NK-92 treated with Interleukin-12 subunit alpha and Interleukin-12 subunit beta, amount 100 ng/mL, for 24 hours (cell line): Measurements from ENCODE around the gene STAT4.

Experiments used
- DNase-seq: peaks from one replicate; lab custom pipeline; 2025; lab: John Stamatoyannopoulos, UW

STAT4 gene

DNA sequence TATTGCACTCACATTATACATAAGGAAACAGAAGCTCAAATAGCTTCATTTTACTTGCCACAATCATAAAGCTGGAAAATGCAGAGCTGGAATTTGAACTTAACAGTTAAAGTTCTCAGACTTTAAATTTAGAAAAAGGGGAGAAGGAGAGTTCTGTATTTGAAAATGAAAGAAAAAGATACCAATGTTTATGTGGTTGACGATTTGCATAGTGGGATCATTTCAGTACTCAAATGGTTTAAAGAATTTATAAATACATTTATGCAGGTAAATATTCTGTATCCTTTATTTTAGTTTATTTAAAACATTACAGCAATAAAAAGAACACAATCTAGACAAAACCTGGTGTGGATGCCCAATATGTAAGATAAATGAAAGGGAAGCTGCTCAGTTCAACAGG is 25.5 kb upstream of the STAT4 start:
- no peak for DNase-seq

DNA sequence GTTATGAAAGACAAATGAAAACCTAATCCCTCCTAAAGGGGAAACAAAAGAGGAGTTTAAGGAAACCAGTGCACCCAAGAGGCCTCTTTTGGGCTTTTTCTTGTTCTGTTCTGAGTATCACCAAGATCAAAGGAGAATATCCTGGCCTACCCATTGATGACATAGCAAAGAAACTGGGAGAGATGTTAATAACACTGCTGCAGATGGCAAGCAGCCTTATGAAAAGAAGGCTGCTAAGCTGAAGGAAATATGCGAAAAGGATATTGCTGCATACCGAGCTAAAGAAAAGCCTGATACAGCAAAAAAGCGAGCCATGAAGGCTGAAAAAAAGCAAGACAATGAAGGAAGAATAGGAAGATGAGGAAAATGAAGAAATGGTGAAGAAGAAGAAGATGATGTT is 23.6 kb upstream of the STAT4 start:
- DNase-seq: no peak

DNA sequence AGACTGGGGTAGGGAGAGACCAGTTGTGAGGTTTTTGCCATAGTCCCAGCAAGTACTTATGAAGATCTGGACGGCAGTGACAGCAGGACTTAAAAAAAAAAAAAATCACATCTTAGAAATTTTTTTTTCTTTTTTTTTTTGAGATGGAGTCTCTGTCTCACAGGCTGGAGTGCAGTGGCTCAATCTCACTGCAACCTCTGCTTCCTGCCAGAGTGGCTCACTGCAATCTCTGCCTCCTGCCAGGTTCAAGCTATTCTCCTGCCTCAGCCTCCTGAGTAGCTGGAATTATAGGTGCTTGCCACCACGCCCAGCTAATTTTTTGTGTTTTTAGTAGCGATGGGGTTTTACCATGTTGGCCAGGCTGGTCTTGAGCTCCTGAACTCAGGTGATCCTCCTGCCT is 22.4 kb upstream of the STAT4 start:
- DNase-seq: no peak

DNA sequence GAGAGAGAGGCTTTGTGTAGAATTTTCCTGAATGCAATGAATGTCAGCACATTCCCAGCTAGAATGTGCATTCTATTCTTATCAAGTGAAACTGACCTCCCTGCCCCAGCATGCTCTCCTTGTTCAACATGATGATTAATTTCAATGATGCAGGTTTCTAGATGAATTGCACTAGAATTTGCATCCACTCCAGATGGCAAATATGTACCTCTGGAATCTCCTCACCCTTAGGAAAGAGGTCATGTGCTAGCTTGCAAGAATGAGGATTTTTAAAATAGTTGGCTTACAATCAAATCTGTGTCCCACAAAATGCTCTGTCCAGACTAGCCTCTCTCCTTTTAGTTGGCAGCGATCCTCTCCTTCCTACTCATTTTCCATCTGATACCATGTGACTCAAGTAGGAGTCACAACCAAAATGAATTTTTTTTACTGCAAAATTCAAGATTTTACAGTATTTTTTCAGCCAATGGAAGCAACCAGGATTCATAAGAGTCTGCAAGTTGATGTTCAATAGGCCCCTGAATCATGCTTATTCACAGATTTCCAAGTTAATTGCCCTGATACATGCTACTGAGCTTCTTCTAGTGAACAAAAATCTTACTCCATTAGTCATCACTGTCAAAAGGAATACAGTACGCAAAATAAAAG is 21.0 kb upstream of the STAT4 start:
- DNase-seq: no peak

DNA sequence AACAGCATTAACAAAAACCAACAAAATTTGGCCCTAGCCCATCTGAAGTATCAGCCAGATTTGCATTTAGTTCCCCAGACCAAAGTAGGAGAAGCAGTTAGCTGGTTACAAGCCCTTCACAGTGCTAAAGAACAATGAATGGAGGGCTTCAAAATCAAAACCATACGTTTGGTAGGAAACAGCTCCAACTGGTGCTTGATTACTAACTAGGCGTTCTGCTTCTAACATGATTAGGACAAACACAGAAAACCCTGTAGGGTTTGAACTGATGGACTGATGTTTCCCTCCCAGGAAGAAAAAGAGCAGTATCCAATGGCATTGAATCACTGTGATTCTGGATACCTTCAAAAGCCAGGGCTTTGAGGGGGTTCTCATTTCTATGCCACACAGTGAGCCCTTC is 20.5 kb upstream of the STAT4 start:
- no peak for DNase-seq

DNA sequence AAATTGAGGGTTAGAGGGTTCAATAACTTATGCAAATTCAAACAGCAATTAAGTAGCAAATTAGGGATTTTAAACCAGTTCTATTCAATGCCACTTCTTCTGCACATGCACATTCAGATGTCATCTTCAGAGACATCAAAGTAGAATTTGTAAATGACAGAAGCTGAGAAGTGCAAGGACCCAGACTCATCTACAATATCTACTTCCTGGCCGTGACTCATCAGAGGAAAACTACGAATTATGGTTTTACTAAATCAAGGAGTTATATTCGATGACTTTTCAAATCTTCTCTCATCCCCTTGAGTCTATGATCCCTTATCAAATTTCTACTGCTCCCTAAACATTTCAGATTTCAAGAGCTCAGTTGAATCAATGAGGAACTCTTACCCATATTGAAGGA is 20.0 kb upstream of the STAT4 start:
- DNase-seq: no peak

DNA sequence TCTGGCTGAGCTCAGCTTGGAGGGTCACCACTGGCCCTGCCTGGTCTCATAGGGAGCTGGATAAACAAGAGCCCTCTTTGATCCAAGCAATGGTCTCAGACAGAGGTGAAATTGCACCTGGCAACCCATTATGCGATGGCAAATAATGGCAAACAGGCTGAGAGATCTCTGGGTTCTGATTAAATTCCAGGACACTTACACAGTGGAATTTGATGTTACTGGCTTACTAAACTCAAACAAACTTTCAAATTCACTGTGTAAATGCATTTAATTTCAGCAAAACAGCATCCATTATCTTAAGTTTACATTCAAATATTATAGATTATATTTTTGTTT is 19.5 kb upstream of the STAT4 start:
- no peak for DNase-seq

DNA sequence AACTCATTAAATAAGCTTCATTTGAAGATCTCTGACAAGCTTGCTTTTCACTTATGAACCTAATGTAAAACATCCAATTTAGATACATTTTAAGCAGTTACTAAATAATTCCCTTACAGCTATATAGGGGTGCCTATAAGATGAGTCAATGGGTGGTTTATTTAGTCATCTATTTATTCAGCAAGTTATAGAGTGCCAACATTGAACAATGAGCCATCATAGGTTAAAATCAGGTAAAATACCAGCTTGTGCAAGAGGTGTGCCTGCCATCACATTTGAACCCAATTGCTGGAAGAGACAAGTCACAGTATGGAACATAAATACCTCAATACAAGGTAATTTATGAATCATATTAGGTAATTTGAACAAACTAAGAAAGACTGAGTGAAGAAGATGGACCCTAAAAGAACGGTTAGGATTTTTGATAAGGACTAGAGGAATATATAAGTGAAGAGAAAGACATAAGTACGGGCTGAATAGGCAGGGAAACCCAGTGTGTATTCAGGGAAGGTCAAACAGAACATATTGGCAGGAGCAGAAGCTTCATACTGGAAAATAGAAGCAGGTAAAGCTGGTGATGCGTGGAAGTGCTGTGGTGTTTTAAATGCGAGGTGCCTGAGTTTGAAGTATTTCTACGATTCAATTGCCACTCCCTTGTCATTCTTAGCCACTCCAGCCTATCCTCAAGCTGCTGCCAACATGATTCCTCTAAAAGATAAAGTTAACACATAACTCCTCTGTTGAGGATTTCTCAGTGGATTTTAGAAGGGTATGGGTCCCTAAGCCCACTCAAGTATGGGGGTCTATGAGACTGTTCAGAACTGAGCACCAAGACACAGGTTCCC is 18.9 kb upstream of the STAT4 start:
- DNase-seq: no peak

DNA sequence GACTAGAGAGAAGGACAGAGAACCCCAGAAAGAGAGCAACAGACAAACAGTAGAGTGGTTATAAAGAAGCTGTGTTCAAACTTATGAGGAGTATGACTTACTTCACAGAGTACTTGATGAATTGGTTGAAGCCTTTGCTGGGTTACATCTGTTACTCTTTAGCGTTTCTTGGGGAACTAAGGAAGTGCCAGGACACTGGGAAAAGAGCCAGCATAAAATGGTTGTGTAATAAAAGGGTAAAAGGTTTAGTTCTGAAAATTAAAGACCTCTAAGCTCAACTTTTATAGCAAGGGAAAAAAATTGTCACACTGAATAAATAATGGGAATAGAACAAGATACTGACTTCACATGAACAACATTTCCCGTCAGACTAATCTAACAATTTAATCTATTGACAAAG is 17.0 kb upstream of the STAT4 start:
- no peak for DNase-seq

DNA sequence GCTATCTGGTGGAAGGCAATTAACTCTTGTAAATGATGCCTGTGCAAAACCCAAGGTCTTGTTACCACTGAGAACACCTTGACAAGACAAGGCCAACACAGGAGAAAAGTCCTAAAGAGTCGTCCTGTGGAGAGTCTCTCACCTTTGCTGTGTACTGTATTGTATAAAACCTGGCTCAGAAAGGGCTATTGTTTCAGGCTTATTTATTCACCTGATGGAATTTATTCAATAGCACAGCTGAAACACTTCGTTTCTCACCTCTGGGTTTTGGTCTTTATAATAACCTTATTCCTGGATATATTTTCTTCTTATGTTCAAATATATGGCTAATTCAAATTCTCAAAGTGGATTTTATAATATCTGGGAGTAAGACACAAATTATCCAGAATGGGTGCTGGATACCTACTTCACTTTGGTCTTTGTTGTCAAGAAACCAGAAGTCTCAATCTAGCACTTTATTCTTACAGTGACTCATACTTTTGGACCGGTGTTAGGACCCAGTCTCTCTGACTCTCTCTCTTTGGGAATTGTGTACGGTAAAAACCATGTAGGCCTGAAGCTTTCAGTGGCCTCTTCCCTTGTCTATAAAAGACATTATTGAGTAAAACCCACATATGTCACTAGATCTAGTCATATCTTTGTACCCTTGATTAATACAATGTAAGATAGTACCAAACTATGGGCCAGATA is 16.1 kb upstream of the STAT4 start:
- no peak for DNase-seq

DNA sequence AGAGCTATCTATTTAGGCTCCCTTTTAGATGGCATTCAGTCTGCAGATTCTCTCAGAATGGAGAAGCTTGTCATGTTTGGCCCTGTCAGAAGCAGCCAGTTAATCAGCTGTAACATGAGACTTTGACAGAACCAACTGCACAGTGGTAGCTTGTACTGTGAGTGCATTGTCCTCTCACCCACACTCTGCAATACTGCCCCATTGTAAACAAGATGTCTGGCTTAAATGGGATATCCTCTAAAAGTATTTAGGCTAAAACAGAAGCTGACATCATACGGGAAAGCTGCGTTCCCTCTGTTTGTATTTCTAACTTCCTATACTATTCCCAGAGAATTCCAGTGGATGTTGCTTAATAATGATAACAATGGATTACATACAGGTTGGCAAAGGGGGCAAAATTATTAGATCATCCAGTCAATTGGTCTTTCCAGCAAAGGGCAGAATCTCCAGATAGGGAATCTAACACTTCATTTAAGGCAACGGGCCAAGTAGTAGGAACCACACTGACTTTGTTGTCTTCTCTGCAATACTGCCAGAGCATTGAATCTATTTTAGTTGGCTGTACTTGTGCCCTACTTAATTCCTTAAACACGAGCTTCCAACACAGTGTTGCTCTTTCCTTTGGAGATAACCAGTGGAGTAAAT is 15.4 kb upstream of the STAT4 start:
- no peak for DNase-seq

DNA sequence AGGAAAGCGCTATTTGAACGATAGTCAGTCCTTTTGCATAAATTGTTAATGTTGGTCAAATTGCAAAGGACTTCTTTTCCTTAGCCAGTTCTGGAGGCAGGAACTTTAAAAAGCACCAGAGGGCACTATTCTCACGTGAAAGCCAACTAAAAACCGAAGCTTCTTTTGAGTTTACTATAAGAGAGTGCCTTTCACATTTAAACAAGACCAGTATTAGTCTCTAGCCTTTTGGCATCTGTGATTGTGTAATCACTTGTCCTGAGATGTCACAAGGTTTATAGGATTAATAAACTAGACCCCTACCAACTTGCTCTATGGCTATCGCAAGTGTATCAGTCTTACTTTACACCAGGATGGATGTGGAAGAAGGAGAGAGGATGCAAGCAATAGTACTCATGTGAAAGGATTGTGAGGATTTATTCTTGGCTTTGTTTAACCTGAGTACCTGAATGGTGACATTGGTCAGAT is 14.4 kb upstream of the STAT4 start:
- no peak for DNase-seq

DNA sequence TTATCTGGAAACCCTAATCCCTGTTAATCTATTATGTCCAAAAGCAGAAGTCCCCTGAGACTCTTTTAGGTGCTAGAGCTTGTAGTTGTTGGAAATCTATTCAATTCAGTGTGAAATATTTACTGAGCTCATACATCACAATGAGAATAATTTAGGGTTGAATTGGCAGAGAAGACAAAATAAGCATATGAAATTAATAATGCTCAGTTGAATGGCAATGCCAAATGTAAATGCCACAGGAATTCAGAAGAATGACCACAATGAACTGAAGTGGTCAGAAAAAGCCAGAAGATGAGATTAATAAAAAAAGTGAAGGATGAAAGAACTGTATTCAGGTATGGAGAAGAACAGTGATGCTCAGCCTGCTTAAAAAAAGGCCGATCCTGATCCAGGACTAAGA is 8.0 kb upstream of the STAT4 start:
- DNase-seq: no peak

DNA sequence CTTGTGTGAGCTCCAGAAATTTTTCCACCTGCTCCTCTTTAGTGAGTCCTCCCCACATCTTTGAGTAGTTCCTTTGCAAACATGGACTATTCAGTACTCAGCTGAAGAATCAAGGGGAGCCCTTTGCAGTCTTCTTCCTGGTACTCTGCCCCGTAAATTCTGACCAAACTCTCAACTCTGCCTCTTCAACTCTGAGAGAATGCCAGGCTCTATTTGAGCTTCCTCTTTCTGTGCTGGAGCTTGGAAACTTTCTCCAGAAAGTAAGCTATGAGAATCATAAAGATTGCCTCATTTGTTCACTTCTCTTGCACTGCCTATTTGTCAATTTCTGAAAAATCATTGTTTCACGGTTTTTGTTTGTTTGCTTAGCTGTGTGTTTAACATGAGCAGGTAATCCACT is 7.4 kb upstream of the STAT4 start:
- no peak for DNase-seq

DNA sequence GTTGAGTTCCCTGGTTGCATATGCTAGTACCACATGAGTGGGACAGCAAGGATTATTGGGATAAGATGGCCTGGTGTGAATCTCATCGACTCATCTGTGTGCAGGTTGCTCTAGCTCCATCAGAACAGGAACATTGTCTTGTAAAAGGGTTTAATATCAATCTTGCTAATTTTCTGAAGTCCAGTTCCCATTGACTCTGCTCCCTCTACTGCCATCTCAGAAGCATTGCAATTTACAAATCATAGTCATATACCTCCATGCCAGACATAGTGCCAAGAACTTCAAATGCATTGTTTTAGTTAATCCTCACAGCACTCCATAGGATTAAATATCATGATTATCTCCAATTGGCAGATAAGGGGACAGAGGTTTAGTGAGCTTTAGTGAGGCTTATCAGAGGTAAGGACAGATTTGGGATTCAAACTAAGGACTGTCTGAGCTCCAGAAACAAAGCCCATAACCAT is 4.8 kb upstream of the STAT4 start:
- DNase-seq: no peak

DNA sequence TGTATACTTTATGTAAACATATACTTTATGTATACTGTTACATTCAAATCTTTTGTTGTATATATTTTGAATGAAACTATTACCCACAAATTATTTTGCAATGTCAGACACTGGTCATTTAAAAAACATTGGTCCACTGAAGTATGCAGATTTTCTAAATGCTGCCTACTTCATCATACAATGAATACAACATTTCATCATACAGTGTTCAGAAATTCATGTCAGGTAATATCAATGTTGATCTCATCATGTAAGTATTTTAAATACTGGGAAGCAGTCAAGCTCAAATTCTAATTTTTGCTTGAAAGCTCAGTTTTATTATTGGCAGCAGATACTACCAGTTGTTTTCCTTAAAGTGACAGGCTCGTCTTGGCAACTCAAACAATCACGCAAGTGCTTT is 2.9 kb upstream of the STAT4 start:
- no peak for DNase-seq

DNA sequence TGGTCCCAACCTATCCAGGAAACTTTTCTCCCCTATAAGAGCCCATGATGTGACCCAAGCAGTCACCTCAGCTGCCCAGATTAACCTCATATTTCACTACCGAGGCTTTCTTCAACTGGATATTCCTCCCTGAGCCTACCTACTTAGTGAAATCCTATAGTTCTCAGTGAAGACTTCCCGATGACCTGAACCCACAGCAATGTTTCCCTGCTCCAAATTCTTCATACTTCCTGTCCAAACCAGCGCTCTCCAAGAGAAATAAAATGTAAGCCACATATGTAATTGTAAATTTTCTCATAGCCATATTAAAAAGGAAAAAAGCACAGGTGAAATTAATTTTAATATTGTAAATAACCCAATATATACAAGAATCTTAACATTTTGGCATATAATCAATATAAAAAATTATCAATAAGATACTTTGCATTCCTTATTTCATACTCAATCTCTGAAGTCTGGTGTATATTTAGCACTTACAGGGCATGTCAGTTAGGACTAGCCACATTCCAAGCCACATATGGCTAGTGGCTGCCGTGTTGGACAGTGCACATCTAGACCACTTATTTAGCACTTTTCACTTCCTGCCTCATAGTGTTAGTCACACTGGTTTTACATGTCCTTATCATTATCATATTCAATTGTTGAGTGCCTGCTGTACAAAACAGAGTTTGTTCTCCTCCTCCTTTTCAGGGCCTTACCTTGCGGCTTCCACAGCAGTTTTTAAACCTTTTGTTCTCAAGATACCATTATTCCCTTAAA is 1.9 kb upstream of the STAT4 start:
- DNase-seq: peak; percentile 30

DNA sequence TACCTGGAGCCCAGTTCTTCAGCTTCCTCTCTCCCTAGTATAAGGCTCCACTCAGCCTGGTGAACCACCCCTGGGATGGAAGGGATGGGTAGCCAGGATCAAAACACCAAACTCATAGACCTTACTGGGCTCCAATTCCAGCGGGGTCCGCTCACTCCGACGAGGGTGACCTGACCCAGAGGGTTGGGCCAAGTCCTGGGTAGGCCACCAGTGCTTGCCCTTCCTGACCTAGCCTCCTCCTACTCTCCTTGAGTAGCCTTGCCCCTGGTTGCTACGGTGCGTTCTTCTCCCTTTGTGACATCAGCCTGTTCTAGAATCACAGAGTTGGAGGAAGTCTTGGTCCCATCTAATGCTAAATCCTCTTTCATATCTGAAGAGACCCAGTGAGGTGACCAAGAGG is 537 bp upstream of the STAT4 start:
- no peak for DNase-seq

DNA sequence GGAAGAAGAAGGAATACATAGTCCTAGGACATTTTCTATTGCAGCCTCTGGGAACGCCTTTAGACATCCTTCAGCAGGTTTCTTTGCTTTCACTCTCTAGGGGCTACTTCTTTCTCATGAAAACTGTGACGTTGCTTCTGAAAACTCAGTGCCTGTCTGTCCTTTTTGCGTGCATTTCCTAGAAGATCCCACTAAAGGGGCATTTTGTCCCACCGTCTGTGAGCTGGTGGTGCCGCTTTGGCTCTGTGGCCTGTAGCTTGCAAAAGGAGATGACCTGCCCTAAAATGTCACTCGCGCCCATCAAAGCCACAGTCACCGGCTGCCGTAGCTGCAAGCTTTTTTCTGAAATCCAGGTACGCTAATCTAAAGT is 579 bp downstream of the STAT4 start:
- peak; percentile 65 for DNase-seq

DNA sequence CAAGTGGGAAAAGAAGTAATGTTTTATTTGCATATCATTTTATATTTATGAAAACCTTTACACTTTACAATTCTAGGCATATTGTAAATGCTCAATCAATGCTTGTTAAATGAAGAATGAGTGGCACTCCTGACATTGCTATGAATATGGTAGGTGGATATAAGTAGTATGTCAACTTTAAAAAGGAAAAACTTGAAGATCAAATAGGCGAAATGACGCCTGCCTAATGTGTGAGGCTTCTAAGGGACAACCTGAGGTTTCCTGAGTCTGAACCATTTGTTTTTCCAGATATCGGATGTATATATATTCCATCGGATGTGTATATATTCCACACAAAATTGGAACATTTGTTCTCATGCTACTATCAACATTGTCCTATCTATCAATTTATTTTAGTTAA is 1.4 kb downstream of the STAT4 start:
- no peak for DNase-seq

DNA sequence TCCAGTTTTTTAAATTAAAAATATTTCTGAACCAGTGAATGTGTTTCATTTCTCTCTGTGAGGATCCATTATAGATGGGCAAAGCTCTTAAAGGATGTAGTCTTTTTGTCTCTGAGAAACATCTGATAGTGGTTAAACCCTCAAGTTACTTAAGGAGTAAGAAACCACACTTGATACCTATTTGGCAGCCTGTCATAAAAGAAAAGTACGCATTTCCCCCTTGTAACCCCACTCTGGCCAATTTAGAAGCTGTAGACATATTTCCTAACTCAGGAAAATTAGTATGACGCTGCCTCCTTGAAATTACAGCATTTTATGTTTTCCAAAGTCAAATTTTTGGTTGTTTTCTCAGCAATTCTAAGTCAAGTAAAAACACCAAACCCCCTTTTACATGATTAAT is 2.0 kb downstream of the STAT4 start:
- DNase-seq: no peak

DNA sequence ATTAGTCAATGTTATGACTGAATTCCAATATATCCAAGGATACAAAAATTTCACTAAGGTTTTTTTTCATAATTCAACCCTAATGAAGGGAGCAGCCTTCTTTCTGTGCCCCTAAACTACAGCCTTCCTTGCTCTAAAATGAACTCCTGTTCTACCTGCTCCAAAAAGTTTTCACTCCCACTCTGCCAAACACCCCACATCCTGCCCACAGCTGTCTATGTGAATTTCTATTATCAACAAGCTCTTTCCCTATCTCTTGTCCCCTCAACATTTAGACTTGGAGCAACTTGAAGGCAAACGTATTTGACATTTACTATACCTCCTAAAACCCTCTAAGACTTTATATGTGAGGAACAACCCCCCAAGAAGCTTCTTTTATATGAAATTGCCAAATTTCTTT is 2.5 kb downstream of the STAT4 start:
- no peak for DNase-seq
